GM12872 (cell line): Measurements from ENCODE around the gene ROCK2.

Experiments
- CTCF ChIP-seq: IDR thresholded peaks from 3 replicates; pipeline ENCODE4 v1.5.1; 2011; ENCODE audit warnings: low read depth, mild to moderate bottlenecking, low read length, moderate library complexity; ENCODE audit not compliant: insufficient read depth

ROCK2 gene

GRCh38 chr2:11275910-11276309 is 68.5 kb downstream of the ROCK2 start:
- TF ChIP-seq CTCF, result no peak

- no peak for TF ChIP-seq CTCF
These were observed 73.5 kb downstream of the ROCK2 start for GRCh38 chr2:11270891-11271290.

GRCh38 chr2:11267931-11268330 is 76.5 kb downstream of the ROCK2 start:
- no peak for TF ChIP-seq CTCF

- TF ChIP-seq CTCF, result no peak
These were observed 79.6 kb downstream of the ROCK2 start for GRCh38 chr2:11264818-11265217.

GRCh38 chr2:11264007-11264406 is 80.4 kb downstream of the ROCK2 start:
- no peak for TF ChIP-seq CTCF

GRCh38 chr2:11263177-11263576 is 81.3 kb downstream of the ROCK2 start:
- no peak for TF ChIP-seq CTCF

- no peak for TF ChIP-seq CTCF
These were observed 83.5 kb downstream of the ROCK2 start for GRCh38 chr2:11260979-11261378.

GRCh38 chr2:11257964-11258363 is 86.5 kb downstream of the ROCK2 start:
- TF ChIP-seq CTCF, result no peak
